CD4-positive, alpha-beta T cell (primary cell): ENCODE results near the gene C1orf198. TPM values are rescaled to one million over a fixed set of nuclear protein-coding genes. Genes with fewer than 3 reads are reported as not detected.

Experiments used
- ATAC-seq: fragments of 200-7000 bp; cut with Tn5 transposase; one replicate; pipeline ENCODE4 v1.10.0; 2022; ENCODE audit warnings: mild to moderate bottlenecking; ENCODE audit not compliant: poor library complexity
- CTCF ChIA-PET: fragments of 350-600 bp; sonication (Branson Sonifier 250); formaldehyde crosslinking; loops from one replicate; lab custom pipeline; 2021; ENCODE audit warnings: antibody characterized with exemption, inconsistent platforms; lab: Charles Lee
- POLR2A ChIA-PET: fragments of 350-600 bp; sonication (Branson Sonifier 250); formaldehyde crosslinking; loops from one replicate; lab custom pipeline; 2021; ENCODE audit warnings: antibody characterized with exemption, inconsistent platforms; lab: Charles Lee
- DNase-seq, 14 experiments: peaks; one replicate each; pipeline ENCODE4 v3.0.0-alpha.2; 2013 to 2020; ENCODE audit warnings: mixed read lengths in 2 of 14
- H3K27ac ChIP-seq, 2 donors: one replicate each; pipeline versions ENCODE4 v1.5.1 to v1.7.0; 2013; ENCODE audit warnings: low read length in 2 of 2, low read depth in 1 of 2, mild to moderate bottlenecking in 1 of 2
- H3K27me3 ChIP-seq, 2 experiments: 1 replicate in 1 of 2; 2 replicates in 1 of 2; pipeline versions ENCODE4 v1.6.1 to v1.7.0; 2013; ENCODE audit warnings: low read length in 2 of 2, control low read depth in 1 of 2, mild to moderate bottlenecking in 1 of 2, moderate library complexity in 1 of 2; ENCODE audit not compliant: insufficient read depth in 2 of 2, control insufficient read depth in 1 of 2
- H3K36me3 ChIP-seq: one replicate; pipeline ENCODE4 v1.6.1; 2013; ENCODE audit warnings: low read length, control low read depth; ENCODE audit not compliant: insufficient read depth
- H3K4me1 ChIP-seq: one replicate; pipeline ENCODE4 v1.6.1; 2013; ENCODE audit warnings: low read length, control low read depth; ENCODE audit not compliant: insufficient read depth
- H3K4me3 ChIP-seq: one replicate; pipeline ENCODE4 v1.5.1; 2013; ENCODE audit warnings: mild to moderate bottlenecking, low read length, moderate library complexity
- H3K9me3 ChIP-seq, 2 experiments: 1 replicate in 1 of 2; 2 replicates in 1 of 2; pipeline versions ENCODE4 v1.6.1 to v1.7.0; 2013; ENCODE audit warnings: low read length in 2 of 2, mild to moderate bottlenecking in 2 of 2, control low read depth in 1 of 2, moderate library complexity in 1 of 2; ENCODE audit not compliant: control insufficient read depth in 1 of 2, insufficient read depth in 1 of 2
- H3K27ac Mint-ChIP-seq: one replicate; pipeline ENCODE4 v1.8.0; 2020; ENCODE audit warnings: mixed read lengths
- H3K27me3 Mint-ChIP-seq: one replicate; pipeline ENCODE4 v1.8.0; 2021; ENCODE audit warnings: mixed read lengths
- H3K36me3 Mint-ChIP-seq: one replicate; pipeline ENCODE4 v1.8.0; 2021; ENCODE audit warnings: low read depth, mixed read lengths
- H3K4me1 Mint-ChIP-seq: one replicate; pipeline ENCODE4 v1.8.0; 2021; ENCODE audit warnings: low read depth, mixed read lengths
- H3K4me3 Mint-ChIP-seq: one replicate; pipeline ENCODE4 v1.8.0; 2020; ENCODE audit warnings: mild to moderate bottlenecking, mixed read lengths
- H3K9me3 Mint-ChIP-seq: one replicate; pipeline ENCODE4 v1.8.0; 2020; ENCODE audit warnings: mixed read lengths
- intact Hi-C, 2 experiments: fragments of 100-400 bp; cut with DNase I in 1 of 2; cut with micrococcal nuclease in 1 of 2; formaldehyde crosslinking; loops; one replicate each; pipeline versions ENCODE4 v1.15.1 to v1.9.0; 2023 to 2025; cut with DNase I, micrococcal nuclease
- total RNA-seq, 174 experiments: library from RNA in 2 of 174; stranded (reverse) in 2 of 174; gene quantifications; one replicate each; pipeline ENCODE4 v1.2.3 and lab custom pipeline; 2021 to 2026
- TF ChIP-seq, protein P1 (sequence below): fragments of 200-600 bp; IDR thresholded peaks from one replicate; pipeline ENCODE4 v1.8.0; 2022; ENCODE audit warnings: antibody characterized with exemption, mild to moderate bottlenecking

The C1orf198 gene
- total RNA-seq, 2 experiments from 2014 or later = 2.2 TPM

- intact Hi-C loops = no loop called here
- Mint-ChIP-seq H3K36me3 (peaks cover 10% of the 10 kb centered on the region), H3K27me3 (no peaks in the 10 kb centered on the region), H3K4me1 (peaks cover 6% of the 10 kb centered on the region), H3K4me3 (no peak overlapping the region), H3K9me3 (no peaks in the 10 kb centered on the region), H3K27ac (no peak overlapping the region)
- ATAC-seq = no peak
- Histone ChIP-seq H3K27me3 (no peaks in the 10 kb centered on the region), H3K4me1 (no peaks in the 10 kb centered on the region), H3K9me3 (no peaks in the 10 kb centered on the region), H3K36me3 (no peaks in the 10 kb centered on the region), H3K27ac (no peak overlapping the region), H3K4me3 (no peak overlapping the region)
- POLR2A ChIA-PET = no interaction called here
- CTCF ChIA-PET = no interaction called here
- TF ChIP-seq, protein P1, sequence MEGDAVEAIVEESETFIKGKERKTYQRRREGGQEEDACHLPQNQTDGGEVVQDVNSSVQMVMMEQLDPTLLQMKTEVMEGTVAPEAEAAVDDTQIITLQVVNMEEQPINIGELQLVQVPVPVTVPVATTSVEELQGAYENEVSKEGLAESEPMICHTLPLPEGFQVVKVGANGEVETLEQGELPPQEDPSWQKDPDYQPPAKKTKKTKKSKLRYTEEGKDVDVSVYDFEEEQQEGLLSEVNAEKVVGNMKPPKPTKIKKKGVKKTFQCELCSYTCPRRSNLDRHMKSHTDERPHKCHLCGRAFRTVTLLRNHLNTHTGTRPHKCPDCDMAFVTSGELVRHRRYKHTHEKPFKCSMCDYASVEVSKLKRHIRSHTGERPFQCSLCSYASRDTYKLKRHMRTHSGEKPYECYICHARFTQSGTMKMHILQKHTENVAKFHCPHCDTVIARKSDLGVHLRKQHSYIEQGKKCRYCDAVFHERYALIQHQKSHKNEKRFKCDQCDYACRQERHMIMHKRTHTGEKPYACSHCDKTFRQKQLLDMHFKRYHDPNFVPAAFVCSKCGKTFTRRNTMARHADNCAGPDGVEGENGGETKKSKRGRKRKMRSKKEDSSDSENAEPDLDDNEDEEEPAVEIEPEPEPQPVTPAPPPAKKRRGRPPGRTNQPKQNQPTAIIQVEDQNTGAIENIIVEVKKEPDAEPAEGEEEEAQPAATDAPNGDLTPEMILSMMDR = no peak
- no peak for DNase-seq
Measured at GRCh38 chr1:230857822-230858221, 10.5 kb downstream of the C1orf198 start.

- H3K4me3 ChIP-seq = no peak overlapping the region
Measured at GRCh38 chr1:230857077-230857476, 11.2 kb downstream of the C1orf198 start.

DNA sequence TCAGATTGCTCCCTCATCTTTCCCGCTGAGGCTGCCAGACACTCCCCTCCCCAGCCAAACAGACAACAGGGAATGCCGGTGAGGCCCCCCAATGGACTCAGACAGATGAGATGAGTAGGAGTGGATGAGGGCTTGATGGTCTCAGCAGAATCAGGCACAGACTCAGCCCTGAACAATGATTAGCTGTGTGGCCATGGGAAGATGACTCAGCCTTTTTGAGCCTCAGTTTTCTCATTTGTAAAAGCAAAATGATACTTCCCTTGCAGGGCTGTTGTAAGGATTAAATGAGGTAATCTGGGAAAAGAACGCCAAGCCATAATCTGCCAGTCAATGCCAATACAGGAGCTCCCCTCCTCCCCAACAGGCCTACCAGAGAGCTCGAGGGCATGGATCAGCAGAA lies 12.4 kb downstream of the C1orf198 start:
- no peaks in the 10 kb centered on the region for H3K36me3 ChIP-seq
- Mint-ChIP-seq H3K4me1 (no peaks in the 10 kb centered on the region), H3K36me3 (peaks cover 15% of the 10 kb centered on the region), H3K27me3 (no peaks in the 10 kb centered on the region), H3K9me3 (no peaks in the 10 kb centered on the region), H3K27ac (no peak overlapping the region), H3K4me3 (no peak overlapping the region)
- no peak overlapping the region for H3K27ac ChIP-seq
- no peaks in the 10 kb centered on the region for H3K27me3 ChIP-seq
- intact Hi-C loops = no loop called here
- TF ChIP-seq, protein P1 = no peak
- no peaks in the 10 kb centered on the region for H3K9me3 ChIP-seq
- ChIA-PET POLR2A (no interaction called here), CTCF (no interaction called here)
- DNase-seq (no peak), ATAC-seq (no peak)
- H3K4me3 ChIP-seq = no peak overlapping the region
- H3K4me1 ChIP-seq = no peaks in the 10 kb centered on the region

More at GRCh38 chr1:230857077-230857476, 11.2 kb downstream of the C1orf198 start:
- intact Hi-C loops = no loop called here
- CTCF ChIA-PET = no interaction called here
- H3K4me1 ChIP-seq = no peaks in the 10 kb centered on the region
- no peaks in the 10 kb centered on the region for H3K36me3 ChIP-seq
- POLR2A ChIA-PET = no interaction called here
- no peak overlapping the region for H3K27ac ChIP-seq
- no peaks in the 10 kb centered on the region for H3K9me3 ChIP-seq
- H3K27me3 ChIP-seq = no peaks in the 10 kb centered on the region
- DNase-seq (no peak), ATAC-seq (no peak)
- H3K27me3 Mint-ChIP-seq = no peaks in the 10 kb centered on the region
- TF ChIP-seq, protein P1 = no peak
- no peak overlapping the region for H3K27ac Mint-ChIP-seq
- no peaks in the 10 kb centered on the region for H3K9me3 Mint-ChIP-seq
- peaks cover 11% of the 10 kb centered on the region for H3K36me3 Mint-ChIP-seq
- no peaks in the 10 kb centered on the region for H3K4me1 Mint-ChIP-seq
- H3K4me3 Mint-ChIP-seq = no peak overlapping the region
